RWPE2 (cell line): ENCODE data around the gene SPHK1.
A peak's percentile ranks its signal among the peaks of the same experiment; 100 is the strongest.

Experiments
- ATAC-seq: fragments of 200-7000 bp; cut with Tn5 transposase; 3 replicates; pipeline ENCODE4 v1.9.1; 2021; ENCODE audit warnings: low read depth
- DNase-seq: peaks from one replicate; pipeline ENCODE4 v3.0.0-alpha.2; 2020; ENCODE audit warnings: low spot score
- H3K27ac ChIP-seq: fragments of 450-650 bp; 2 replicates; pipeline ENCODE4 v1.5.1; 2017; ENCODE audit warnings: mild to moderate bottlenecking; ENCODE audit not compliant: poor library complexity, severe bottlenecking
- H3K27me3 ChIP-seq: fragments of 250-450 bp; sonication (Bioruptor Pico); 2 replicates; pipeline ENCODE4 v1.5.1; 2021; ENCODE audit warnings: mild to moderate bottlenecking, moderate library complexity; ENCODE audit not compliant: insufficient read depth, poor library complexity, severe bottlenecking
- H3K36me3 ChIP-seq: fragments of 250-450 bp; sonication (Bioruptor Pico); 2 replicates; pipeline ENCODE4 v1.5.1; 2020; ENCODE audit warnings: low read depth, mild to moderate bottlenecking, moderate library complexity
- H3K4me1 ChIP-seq: fragments of 250-450 bp; sonication (Bioruptor Pico); 2 replicates; pipeline ENCODE4 v1.5.1; 2021; ENCODE audit warnings: mild to moderate bottlenecking, moderate library complexity; ENCODE audit not compliant: insufficient read depth, poor library complexity, severe bottlenecking
- H3K4me3 ChIP-seq: fragments of 250-450 bp; sonication (Bioruptor Pico); 2 replicates; pipeline ENCODE4 v1.5.1; 2021; ENCODE audit warnings: mild to moderate bottlenecking, moderate library complexity; ENCODE audit not compliant: severe bottlenecking
- H3K9me3 ChIP-seq: fragments of 250-450 bp; sonication (Bioruptor Pico); 2 replicates; pipeline ENCODE4 v1.5.1; 2021; ENCODE audit warnings: mild to moderate bottlenecking, moderate library complexity; ENCODE audit not compliant: severe bottlenecking
- TF ChIP-seq, protein P1 (sequence below): fragments of 450-650 bp; IDR thresholded peaks from one replicate; pipeline ENCODE4 v1.5.1; 2017; ENCODE audit warnings: mild to moderate bottlenecking, moderate library complexity; ENCODE audit not compliant: poor library complexity, severe bottlenecking

SPHK1 gene

DNA sequence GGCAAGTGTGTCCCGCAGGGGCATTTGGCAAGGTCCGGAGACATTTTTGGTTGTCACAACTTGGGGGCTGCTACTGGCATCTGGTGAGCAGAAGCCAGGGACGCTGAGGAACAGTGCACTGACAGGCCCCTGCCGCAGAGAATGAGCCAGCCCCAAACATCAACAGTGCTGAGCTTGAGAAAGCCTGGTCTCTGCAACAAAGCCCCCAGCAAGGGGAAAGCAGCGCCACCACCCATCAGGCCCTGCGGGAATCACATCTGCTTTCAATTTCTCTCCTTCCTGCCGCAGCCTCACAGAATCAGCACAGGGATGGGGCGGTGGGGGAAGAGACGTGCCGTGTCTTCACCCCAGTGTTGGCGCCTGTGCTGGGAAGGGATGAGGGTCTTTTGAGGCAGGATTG is 15.9 kb upstream of the SPHK1 start:
- Histone ChIP-seq H3K4me1 (peaks cover 34% of the 10 kb centered on the region), H3K4me3 (no peak overlapping the region), H3K9me3 (no peaks in the 10 kb centered on the region), H3K27me3 (no peaks in the 10 kb centered on the region), H3K27ac (no peak overlapping the region), H3K36me3 (no peaks in the 10 kb centered on the region)
- DNase-seq (no peak), ATAC-seq (no peak)
- TF ChIP-seq, protein P1, sequence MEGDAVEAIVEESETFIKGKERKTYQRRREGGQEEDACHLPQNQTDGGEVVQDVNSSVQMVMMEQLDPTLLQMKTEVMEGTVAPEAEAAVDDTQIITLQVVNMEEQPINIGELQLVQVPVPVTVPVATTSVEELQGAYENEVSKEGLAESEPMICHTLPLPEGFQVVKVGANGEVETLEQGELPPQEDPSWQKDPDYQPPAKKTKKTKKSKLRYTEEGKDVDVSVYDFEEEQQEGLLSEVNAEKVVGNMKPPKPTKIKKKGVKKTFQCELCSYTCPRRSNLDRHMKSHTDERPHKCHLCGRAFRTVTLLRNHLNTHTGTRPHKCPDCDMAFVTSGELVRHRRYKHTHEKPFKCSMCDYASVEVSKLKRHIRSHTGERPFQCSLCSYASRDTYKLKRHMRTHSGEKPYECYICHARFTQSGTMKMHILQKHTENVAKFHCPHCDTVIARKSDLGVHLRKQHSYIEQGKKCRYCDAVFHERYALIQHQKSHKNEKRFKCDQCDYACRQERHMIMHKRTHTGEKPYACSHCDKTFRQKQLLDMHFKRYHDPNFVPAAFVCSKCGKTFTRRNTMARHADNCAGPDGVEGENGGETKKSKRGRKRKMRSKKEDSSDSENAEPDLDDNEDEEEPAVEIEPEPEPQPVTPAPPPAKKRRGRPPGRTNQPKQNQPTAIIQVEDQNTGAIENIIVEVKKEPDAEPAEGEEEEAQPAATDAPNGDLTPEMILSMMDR = no peak

DNA sequence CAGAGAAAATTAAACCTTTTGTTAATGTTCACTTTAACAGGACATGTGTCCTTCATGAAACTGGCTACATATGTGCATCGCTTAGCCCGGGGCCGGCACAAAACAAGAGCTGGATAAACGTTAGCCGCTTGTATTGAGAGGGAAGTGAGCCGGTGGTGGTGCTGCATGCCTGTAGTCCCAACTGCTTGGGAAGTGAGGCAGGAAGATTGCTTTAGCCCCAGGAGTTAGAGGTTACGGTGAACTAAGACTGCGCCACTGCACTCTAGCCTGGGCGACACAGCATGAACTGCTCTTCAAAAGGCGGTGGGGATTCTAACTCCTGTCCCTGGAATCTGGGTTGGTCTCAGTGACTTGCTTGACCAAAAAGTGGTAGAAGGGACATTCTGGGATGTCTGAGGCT is 15.0 kb upstream of the SPHK1 start:
- H3K36me3 ChIP-seq = no peaks in the 10 kb centered on the region
- ATAC-seq = no peak
- TF ChIP-seq, protein P1 = no peak
- no peaks in the 10 kb centered on the region for H3K27me3 ChIP-seq
- peak overlapping the region; percentile 97 for H3K27ac ChIP-seq
- peaks cover 34% of the 10 kb centered on the region for H3K4me1 ChIP-seq
- H3K4me3 ChIP-seq = no peak overlapping the region
- peak; percentile 41 for DNase-seq
- no peaks in the 10 kb centered on the region for H3K9me3 ChIP-seq

DNA sequence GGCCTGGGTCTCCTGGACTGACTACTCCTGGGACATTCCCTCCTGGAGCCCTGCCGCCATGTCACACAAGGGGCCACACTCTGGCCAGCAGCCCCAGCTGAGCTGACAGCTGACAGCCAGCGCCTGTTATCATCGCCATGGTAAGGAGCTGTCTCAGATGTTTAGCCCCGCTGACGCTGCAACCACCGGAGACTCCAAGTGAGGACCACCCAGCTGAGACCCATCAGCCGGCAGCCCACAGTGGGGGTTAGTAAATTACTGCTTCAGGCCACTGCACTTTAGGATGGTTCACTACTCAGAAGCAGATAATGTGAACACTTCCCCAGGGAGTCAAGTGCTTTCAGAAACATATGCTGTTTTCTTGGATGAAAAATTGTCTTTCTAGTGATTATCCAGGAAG is 14.6 kb upstream of the SPHK1 start:
- peak; percentile 64 for DNase-seq
- Histone ChIP-seq H3K27ac (peak overlapping the region; percentile 97), H3K9me3 (no peaks in the 10 kb centered on the region), H3K4me3 (no peak overlapping the region), H3K36me3 (no peaks in the 10 kb centered on the region), H3K4me1 (peaks cover 34% of the 10 kb centered on the region), H3K27me3 (no peaks in the 10 kb centered on the region)
- TF ChIP-seq, protein P1 = no peak
- no peak for ATAC-seq

DNA sequence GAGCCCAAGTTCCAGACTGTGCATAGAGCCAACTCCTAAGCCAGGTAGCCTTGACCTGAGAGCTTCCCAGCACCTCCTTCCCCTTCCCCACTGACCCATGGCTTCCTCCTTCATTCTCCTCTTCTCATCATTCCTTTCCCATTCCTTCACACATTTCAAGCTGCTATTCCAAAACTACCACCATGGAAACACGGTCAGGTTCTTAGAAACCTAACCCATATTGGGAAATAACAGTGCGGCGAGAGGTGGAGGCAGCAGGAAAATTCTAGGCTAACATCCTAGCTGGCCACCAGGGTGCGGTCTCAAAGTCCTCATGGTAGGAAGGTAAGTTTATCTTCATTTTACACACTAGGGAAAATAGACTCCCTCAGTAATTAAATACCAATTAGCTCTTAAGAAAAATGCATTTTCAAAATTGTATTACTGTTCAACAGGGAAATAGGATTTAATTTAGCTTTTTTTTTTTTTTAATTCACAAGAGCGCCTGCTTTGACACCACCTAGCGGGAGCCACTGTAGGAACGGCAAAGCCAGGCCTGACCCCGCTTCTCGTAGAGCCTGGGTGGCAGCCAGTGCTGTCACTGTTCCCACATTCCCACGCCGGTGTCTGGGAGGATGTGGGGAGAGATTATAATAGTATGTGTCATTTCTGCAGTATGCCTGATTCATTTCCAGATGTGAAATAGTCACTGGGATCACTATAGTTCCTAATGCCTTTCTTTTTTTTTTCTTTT is 14.0 kb upstream of the SPHK1 start:
- peak; percentile 72 for ATAC-seq
- H3K4me3 ChIP-seq = no peak overlapping the region
- TF ChIP-seq, protein P1 = peak; percentile 89
- no peaks in the 10 kb centered on the region for H3K36me3 ChIP-seq
- peaks cover 34% of the 10 kb centered on the region for H3K4me1 ChIP-seq
- H3K27ac ChIP-seq = peak overlapping the region; percentile 97
- H3K9me3 ChIP-seq = no peaks in the 10 kb centered on the region
- H3K27me3 ChIP-seq = no peaks in the 10 kb centered on the region
- DNase-seq = peak; percentile 92
